CD4-positive, alpha-beta T cell (primary cell): ENCODE measurements around the gene MACROD2. TPM values are rescaled to one million over a fixed set of nuclear protein-coding genes. Genes with fewer than 3 reads are reported as not detected.

Experiments
- ATAC-seq: fragments of 200-7000 bp; cut with Tn5 transposase; one replicate; pipeline ENCODE4 v1.10.0; 2022; ENCODE audit warnings: mild to moderate bottlenecking; ENCODE audit not compliant: poor library complexity
- CTCF ChIA-PET: fragments of 350-600 bp; sonication (Branson Sonifier 250); formaldehyde crosslinking; loops from one replicate; lab custom pipeline; 2021; ENCODE audit warnings: antibody characterized with exemption, inconsistent platforms; lab: Charles Lee
- POLR2A ChIA-PET: fragments of 350-600 bp; sonication (Branson Sonifier 250); formaldehyde crosslinking; loops from one replicate; lab custom pipeline; 2021; ENCODE audit warnings: antibody characterized with exemption, inconsistent platforms; lab: Charles Lee
- DNase-seq, 14 experiments: peaks; one replicate each; pipeline ENCODE4 v3.0.0-alpha.2; 2013 to 2020; ENCODE audit warnings: mixed read lengths in 2 of 14
- H3K27ac ChIP-seq, 2 donors: one replicate each; pipeline versions ENCODE4 v1.5.1 to v1.7.0; 2013; ENCODE audit warnings: low read length in 2 of 2, low read depth in 1 of 2, mild to moderate bottlenecking in 1 of 2
- H3K27me3 ChIP-seq, 2 experiments: 1 replicate in 1 of 2; 2 replicates in 1 of 2; pipeline versions ENCODE4 v1.6.1 to v1.7.0; 2013; ENCODE audit warnings: low read length in 2 of 2, control low read depth in 1 of 2, mild to moderate bottlenecking in 1 of 2, moderate library complexity in 1 of 2; ENCODE audit not compliant: insufficient read depth in 2 of 2, control insufficient read depth in 1 of 2
- H3K36me3 ChIP-seq: one replicate; pipeline ENCODE4 v1.6.1; 2013; ENCODE audit warnings: low read length, control low read depth; ENCODE audit not compliant: insufficient read depth
- H3K4me1 ChIP-seq: one replicate; pipeline ENCODE4 v1.6.1; 2013; ENCODE audit warnings: low read length, control low read depth; ENCODE audit not compliant: insufficient read depth
- H3K4me3 ChIP-seq: one replicate; pipeline ENCODE4 v1.5.1; 2013; ENCODE audit warnings: mild to moderate bottlenecking, low read length, moderate library complexity
- H3K9me3 ChIP-seq, 2 experiments: 1 replicate in 1 of 2; 2 replicates in 1 of 2; pipeline versions ENCODE4 v1.6.1 to v1.7.0; 2013; ENCODE audit warnings: low read length in 2 of 2, mild to moderate bottlenecking in 2 of 2, control low read depth in 1 of 2, moderate library complexity in 1 of 2; ENCODE audit not compliant: control insufficient read depth in 1 of 2, insufficient read depth in 1 of 2
- H3K27ac Mint-ChIP-seq: one replicate; pipeline ENCODE4 v1.8.0; 2020; ENCODE audit warnings: mixed read lengths
- H3K27me3 Mint-ChIP-seq: one replicate; pipeline ENCODE4 v1.8.0; 2021; ENCODE audit warnings: mixed read lengths
- H3K36me3 Mint-ChIP-seq: one replicate; pipeline ENCODE4 v1.8.0; 2021; ENCODE audit warnings: low read depth, mixed read lengths
- H3K4me1 Mint-ChIP-seq: one replicate; pipeline ENCODE4 v1.8.0; 2021; ENCODE audit warnings: low read depth, mixed read lengths
- H3K4me3 Mint-ChIP-seq: one replicate; pipeline ENCODE4 v1.8.0; 2020; ENCODE audit warnings: mild to moderate bottlenecking, mixed read lengths
- H3K9me3 Mint-ChIP-seq: one replicate; pipeline ENCODE4 v1.8.0; 2020; ENCODE audit warnings: mixed read lengths
- intact Hi-C, 2 experiments: fragments of 100-400 bp; cut with DNase I in 1 of 2; cut with micrococcal nuclease in 1 of 2; formaldehyde crosslinking; loops; one replicate each; pipeline versions ENCODE4 v1.15.1 to v1.9.0; 2023 to 2025; cut with DNase I, micrococcal nuclease
- total RNA-seq, 174 experiments: library from RNA in 2 of 174; stranded (reverse) in 2 of 174; gene quantifications; one replicate each; pipeline ENCODE4 v1.2.3 and lab custom pipeline; 2021 to 2026
- TF ChIP-seq, protein P1 (sequence below): fragments of 200-600 bp; IDR thresholded peaks from one replicate; pipeline ENCODE4 v1.8.0; 2022; ENCODE audit warnings: antibody characterized with exemption, mild to moderate bottlenecking

Gene MACROD2
- total RNA-seq, 2 experiments from 2014 or later: not detected

GRCh38 chr20:15742087-15742486, 1746.8 kb downstream of the MACROD2 start:
- intact Hi-C loops: no loop called here
- DNase-seq: no peak
- Mint-ChIP-seq H3K4me3 (no peak overlapping the region), H3K27me3 (no peaks in the 10 kb centered on the region), H3K4me1 (no peaks in the 10 kb centered on the region), H3K27ac (no peak overlapping the region), H3K36me3 (no peaks in the 10 kb centered on the region), H3K9me3 (peaks cover 8% of the 10 kb centered on the region)
- no peak for ATAC-seq
- H3K27me3 ChIP-seq: no peaks in the 10 kb centered on the region
- no peak overlapping the region for H3K4me3 ChIP-seq
- ChIA-PET POLR2A (no interaction called here), CTCF (no interaction called here)
- TF ChIP-seq, protein P1, sequence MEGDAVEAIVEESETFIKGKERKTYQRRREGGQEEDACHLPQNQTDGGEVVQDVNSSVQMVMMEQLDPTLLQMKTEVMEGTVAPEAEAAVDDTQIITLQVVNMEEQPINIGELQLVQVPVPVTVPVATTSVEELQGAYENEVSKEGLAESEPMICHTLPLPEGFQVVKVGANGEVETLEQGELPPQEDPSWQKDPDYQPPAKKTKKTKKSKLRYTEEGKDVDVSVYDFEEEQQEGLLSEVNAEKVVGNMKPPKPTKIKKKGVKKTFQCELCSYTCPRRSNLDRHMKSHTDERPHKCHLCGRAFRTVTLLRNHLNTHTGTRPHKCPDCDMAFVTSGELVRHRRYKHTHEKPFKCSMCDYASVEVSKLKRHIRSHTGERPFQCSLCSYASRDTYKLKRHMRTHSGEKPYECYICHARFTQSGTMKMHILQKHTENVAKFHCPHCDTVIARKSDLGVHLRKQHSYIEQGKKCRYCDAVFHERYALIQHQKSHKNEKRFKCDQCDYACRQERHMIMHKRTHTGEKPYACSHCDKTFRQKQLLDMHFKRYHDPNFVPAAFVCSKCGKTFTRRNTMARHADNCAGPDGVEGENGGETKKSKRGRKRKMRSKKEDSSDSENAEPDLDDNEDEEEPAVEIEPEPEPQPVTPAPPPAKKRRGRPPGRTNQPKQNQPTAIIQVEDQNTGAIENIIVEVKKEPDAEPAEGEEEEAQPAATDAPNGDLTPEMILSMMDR: no peak
- H3K9me3 ChIP-seq: no peaks in the 10 kb centered on the region
- no peaks in the 10 kb centered on the region for H3K4me1 ChIP-seq
- H3K36me3 ChIP-seq: no peaks in the 10 kb centered on the region
- H3K27ac ChIP-seq: no peak overlapping the region

- TF ChIP-seq, protein P1: no peak
- H3K4me1 Mint-ChIP-seq: no peaks in the 10 kb centered on the region
- DNase-seq (no peak), ATAC-seq (no peak)
- no peaks in the 10 kb centered on the region for H3K4me1 ChIP-seq
- peaks cover 0 to 2% of the 10 kb centered on the region in 2 experiments for H3K9me3 ChIP-seq
- POLR2A ChIA-PET: no interaction called here
- no peaks in the 10 kb centered on the region for H3K27me3 ChIP-seq
- H3K27ac ChIP-seq: no peak overlapping the region
- no peak overlapping the region for H3K27ac Mint-ChIP-seq
- no peaks in the 10 kb centered on the region for H3K36me3 ChIP-seq
- no peak overlapping the region for H3K4me3 Mint-ChIP-seq
- CTCF ChIA-PET: no interaction called here
- no peaks in the 10 kb centered on the region for H3K27me3 Mint-ChIP-seq
- peaks cover 8% of the 10 kb centered on the region for H3K9me3 Mint-ChIP-seq
- no peak overlapping the region for H3K4me3 ChIP-seq
- intact Hi-C loops: no loop called here
- no peaks in the 10 kb centered on the region for H3K36me3 Mint-ChIP-seq
These were observed 1747.3 kb downstream of the MACROD2 start for GRCh38 chr20:15742627-15743026.

GRCh38 chr20:15756002-15756753, 1760.9 kb downstream of the MACROD2 start:
- ATAC-seq: no peak
- intact Hi-C loops: no loop called here
- H3K36me3 ChIP-seq: no peaks in the 10 kb centered on the region
- Mint-ChIP-seq H3K4me1 (no peaks in the 10 kb centered on the region), H3K27me3 (no peaks in the 10 kb centered on the region), H3K27ac (no peak overlapping the region), H3K36me3 (no peaks in the 10 kb centered on the region), H3K9me3 (peaks cover 4% of the 10 kb centered on the region), H3K4me3 (no peak overlapping the region)
- ChIA-PET POLR2A (no interaction called here), CTCF (no interaction called here)
- DNase-seq: no peak
- H3K27ac ChIP-seq: no peak overlapping the region
- no peaks in the 10 kb centered on the region for H3K4me1 ChIP-seq
- TF ChIP-seq, protein P1: no peak
- H3K9me3 ChIP-seq: peaks cover 0 to 8% of the 10 kb centered on the region in 2 experiments
- H3K27me3 ChIP-seq: no peaks in the 10 kb centered on the region
- H3K4me3 ChIP-seq: no peak overlapping the region
